Hematopoietic multipotent progenitor cell treated with erythropoietin and hydrocortisone succinate and interleukin-3 and kit ligand, for 17 days (in vitro differentiated cells): ENCODE results near the gene MICU1.
"Not testable (repeated sequence)": the region's sequence is repeated elsewhere in the genome, so short reads cannot be mapped to it uniquely, and the experiment has no call there.

ENCODE experiments used
- DNase-seq: peaks from one replicate; pipeline ENCODE4 v3.0.0-alpha.2; 2015; ENCODE audit warnings: low spot score

The MICU1 gene, protein sequence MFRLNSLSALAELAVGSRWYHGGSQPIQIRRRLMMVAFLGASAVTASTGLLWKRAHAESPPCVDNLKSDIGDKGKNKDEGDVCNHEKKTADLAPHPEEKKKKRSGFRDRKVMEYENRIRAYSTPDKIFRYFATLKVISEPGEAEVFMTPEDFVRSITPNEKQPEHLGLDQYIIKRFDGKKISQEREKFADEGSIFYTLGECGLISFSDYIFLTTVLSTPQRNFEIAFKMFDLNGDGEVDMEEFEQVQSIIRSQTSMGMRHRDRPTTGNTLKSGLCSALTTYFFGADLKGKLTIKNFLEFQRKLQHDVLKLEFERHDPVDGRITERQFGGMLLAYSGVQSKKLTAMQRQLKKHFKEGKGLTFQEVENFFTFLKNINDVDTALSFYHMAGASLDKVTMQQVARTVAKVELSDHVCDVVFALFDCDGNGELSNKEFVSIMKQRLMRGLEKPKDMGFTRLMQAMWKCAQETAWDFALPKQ

DNA sequence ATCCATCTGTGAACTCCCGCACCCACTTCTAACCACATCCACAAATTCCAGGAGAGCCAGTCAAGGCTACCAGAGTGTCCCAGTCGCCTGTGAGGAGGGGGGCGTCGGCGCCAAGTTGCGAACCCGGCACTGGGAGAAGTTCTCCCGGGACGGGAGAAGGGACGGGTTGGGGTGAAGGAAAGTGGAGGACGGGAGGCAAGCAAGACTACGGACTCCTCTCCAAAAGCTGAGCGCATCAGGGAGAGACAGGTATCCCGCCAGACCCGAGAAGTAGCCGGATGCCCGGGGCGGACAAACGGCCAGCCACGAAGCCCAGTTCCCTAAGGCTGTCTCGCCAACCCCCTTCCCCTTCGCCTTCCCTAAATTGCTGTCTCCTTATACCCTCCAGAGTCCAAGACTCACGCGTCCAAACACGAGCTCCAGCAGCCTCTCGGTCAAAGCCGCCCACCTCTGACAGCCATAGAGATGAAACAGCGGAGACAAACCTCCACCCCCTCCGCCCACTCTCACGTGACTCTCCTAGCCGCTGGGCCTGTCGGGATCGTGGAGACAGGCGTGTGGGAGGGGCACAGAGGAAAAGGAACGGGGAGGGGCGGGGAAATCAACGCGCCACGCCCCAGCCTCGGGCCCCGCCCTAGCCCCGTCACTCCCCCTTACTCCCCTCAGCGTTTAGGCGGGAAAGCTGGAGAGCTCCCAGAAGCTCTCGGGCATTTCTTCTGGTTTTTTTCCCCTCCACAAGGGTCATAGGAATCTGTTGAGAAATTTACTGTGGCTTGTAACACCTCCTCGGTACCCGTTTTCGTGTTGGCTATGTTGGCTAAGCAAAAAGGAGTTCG lies at the start of gene MICU1:
Gene MICU1, minus strand, starts transcription at position 472 of the 836 bp plus-strand sequence. CDS start 59,286 bp downstream, outside the sequence.
- peak; percentile 96 for DNase-seq

DNA sequence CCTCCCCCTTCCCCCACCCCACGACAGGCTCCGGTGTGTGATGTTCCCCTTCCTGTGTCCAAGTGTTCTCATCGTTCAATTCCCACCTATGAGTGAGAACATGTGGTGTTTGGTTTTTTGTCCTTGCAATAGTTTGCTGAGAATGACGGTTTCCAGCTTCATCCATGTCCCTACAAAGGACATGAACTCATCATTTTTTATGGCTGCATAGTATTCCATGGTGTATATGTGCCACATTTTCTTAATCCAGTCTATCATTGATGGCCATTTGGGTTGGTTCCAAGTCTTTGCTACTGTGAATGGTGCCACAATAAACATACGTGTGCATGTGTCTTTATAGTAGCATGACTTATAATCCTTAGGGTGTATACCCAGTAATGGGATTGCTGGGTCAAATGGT lies 48.3 kb upstream of the MICU1 start:
- DNase-seq = not testable (repeated sequence)

DNA sequence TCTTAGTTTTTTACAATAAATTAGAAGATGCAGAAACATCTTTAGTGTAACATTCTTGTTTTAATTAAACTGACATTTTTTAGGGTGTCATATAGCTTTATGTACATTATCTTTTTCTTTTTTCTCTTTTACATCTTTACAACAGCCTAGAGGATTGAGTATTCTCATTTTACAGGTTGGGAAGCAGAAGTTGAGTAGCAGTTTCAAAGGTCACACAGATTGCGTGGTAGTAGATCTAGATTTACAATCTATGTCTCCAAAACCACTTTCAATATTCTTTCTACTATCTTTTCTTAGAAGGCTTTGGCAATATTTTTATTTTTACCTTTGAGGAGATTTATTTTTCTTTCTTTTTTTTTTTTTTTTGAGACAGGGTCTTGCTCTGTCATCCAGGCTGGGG lies 47.4 kb upstream of the MICU1 start:
- DNase-seq = no peak

DNA sequence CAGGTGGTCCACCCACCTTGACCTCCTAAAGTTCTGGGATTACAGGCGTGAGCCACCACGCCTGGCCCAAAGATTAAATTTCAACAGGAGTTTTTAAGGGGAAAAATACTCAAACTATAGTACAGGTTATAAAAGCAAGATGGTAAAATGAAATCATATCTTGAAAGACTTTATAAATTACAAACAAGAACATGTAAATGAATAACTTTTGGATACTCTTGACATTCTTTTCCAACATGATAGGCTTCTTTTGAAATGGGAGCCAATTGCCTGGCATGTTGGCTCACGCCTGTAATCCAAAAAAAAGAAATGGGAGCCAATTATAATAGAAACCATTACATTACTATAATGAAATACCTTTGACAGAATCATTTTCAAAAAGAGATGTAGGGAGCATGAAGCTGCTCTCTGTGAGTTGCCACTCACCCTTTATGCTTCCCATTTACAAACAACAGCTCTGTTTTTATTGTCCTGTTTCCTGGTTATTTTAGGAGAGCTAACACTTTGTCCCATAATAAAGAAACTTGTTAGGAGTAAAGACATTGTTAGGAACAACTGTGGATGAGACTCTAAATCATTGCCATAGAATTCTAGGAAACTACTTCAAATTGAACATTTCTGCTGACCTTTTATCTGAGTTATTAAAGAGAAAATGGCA lies 41.5 kb upstream of the MICU1 start:
- DNase-seq = no peak

DNA sequence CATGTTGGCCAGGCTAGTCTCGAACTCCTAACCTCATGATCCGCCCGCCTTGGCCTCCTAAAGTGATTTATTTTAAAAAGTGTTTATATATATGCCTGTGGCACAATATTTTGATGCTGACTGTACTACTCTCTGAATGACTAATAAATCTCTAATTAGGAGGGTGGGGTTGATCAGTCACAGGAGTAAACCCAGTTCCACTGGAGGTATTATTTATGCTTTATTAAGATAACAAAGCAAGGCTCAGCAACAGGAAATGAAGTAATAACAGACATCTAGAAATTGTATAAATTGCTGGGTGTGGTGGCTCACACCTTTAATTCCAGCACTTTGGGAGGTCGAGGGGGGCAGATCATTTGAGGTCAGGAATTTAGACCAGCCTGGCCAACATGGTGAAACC lies 40.0 kb upstream of the MICU1 start:
- DNase-seq = no peak

DNA sequence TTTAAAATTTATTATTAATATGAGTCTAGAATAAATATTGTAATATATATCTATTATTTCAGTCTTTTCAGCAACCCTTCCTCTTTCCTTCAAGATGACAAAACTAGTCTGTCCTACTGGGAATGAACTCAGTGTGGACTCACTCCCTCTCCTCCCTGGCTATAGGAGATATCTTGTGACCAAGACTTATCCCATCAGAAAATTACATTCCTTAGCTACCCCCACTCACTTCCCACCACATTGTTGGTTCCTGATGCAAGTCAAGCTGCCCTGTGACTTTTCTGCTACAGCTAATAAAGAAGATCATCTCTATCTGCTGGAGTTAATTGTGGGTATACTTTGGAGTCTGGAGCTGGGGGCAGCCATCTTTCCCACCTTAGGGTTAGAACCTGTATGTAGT lies 38.1 kb upstream of the MICU1 start:
- no peak for DNase-seq

DNA sequence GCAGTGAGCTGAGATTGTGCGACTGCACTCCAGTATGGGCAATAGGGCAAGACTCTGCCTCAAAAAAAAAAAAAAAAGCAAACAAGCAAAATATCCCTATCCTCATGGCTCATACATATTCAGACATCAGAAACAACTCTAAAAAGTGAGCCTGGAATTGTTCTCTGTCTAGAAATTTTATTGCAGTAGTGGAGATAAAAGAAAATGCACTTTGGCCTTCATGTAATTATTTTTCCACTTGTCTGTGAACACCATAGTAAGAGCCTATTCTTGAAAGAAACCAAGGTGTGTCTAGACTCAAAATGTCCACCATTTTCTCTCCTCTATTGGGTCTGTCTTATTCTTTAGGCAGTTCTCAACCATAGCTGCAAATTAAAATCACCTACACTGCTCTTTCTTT lies 35.6 kb upstream of the MICU1 start:
- no peak for DNase-seq

DNA sequence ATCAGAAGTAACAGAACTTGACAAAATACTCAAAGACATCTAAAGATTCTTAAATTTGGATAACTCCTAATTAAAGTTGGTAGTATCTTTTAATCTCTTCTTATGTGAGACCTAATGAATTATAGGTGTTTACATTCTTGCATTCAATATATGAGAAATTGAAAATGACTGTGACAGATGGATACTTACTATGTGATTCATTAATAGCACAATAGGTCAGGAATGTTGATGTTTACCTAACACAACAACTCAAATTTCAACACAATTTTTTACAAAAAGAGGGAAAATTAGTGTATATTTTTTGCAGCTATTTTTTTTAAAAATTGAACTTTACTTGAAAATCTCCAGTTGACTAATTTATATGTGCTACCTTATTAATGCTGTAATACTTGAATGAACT lies 34.3 kb upstream of the MICU1 start:
- DNase-seq = no peak

DNA sequence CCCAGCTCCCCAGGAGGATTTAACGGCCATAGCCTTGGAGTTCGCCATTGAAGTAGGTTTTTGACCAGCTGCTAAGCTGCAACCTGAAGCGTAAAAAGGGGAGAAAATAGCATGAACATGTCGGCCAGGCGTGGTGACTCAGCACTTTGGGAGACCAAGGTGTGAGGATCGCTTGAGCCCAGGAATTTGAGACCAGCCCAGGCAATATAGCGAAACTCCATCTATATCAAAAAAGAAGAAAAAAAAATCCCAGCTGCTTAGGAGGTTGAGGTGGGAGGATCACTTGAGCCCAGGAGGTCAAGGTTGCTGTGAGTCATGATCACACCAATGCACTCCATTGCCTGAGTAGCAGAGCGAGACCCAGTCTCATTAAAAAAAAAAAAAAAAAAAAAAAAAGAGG lies 33.8 kb upstream of the MICU1 start:
- DNase-seq = no peak

DNA sequence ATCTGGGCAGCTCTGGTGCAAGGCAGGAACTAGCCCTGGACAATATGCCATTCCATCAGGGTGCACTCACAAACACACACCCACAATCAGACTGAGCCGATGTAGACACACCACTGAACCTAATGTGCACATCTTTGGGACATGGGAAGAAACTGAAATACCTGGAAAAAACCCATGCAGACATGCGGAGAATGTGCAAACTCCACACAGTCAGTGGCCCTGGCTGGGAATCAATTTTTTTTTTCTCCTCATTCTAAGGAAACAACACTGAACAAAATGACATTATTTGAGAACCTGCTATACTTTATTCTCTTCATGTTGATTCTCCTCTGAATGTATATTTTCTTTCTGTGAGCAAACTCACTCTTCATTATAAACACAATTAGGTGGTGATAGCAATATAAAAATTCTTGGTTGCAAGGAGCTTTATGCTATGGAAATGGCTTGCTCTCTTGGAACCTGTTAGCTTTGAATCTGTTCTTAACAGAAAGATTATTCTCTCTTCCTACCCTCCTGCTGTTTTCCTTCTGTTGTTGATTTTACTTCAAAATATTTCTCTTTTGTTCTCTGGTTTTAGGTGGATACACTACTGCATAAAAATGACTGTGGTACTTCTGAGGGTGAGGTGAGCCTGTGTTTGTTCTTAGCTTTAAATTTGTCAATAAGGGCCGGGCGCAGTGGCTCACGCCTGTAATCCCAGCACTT lies 33.0 kb upstream of the MICU1 start:
- DNase-seq = no peak

DNA sequence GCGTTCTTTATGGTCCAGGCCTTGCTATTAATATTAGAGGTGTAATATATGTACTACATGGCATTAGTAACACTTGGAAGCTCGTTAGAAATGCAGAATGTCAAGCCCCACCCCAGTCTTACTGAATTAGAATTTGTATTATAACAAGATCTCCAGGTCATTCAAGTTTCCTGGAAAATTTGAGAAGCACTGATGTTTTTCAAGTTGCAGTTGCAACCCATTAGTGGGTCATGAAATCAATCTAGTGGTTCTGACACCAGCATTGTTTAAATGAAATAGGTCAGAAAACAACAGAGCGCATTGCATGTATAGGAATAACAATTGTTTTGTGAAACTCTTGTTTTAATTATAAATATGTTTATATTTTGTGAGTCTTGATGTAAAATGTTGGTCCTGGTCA lies 28.8 kb upstream of the MICU1 start:
- DNase-seq = no peak

DNA sequence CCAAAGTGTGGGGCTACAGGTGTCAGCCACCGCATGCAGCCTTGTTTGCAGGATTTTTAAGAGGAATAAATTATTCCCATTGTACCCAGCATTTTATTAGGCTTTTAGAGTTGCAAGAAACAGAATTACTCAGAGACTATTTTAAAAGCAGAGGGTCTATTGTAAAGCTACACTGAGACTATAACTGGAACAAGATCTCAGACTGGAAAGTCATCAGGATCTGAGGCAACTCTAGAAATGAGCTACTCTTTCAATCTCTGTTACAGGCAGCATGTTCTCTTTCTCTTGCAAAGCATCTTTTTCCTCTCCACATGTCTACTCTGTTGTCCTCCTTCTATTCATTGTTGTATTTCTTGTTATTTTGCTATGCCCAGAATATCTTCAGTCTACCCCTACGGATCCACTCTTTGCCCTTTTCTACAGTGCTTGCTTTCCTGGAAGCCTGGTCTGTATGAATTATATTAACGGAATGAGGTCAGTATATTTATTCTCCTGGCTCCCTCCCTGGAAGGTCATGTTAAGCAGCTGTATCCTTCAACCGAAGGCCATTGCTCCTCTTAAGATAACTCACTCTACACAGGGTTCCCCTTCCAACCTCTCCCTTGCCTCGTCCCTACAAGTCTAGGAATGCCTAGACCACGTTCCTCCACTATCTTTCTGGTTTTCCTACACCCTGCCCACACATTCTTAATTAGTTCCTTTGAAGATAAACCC lies 27.7 kb upstream of the MICU1 start:
- no peak for DNase-seq

DNA sequence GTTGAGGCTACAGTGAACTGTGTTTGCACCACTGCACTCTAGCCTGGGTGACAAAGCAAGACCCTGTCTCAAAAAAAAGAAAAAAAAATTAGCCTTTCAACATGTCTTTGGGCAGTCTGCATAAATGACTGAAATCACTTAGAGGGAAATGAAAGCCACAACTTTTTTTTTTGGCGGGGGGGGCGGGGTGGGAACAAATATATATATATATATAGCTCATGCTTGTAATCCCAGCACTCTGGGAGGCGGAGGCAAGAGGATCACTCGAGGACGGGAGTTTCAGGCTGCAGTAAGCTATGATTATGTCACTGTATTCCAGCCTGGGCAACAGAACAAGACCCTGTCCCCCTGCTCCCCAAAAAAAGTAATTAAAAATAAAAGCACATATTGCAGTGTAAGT lies 23.4 kb upstream of the MICU1 start:
- DNase-seq = no peak

DNA sequence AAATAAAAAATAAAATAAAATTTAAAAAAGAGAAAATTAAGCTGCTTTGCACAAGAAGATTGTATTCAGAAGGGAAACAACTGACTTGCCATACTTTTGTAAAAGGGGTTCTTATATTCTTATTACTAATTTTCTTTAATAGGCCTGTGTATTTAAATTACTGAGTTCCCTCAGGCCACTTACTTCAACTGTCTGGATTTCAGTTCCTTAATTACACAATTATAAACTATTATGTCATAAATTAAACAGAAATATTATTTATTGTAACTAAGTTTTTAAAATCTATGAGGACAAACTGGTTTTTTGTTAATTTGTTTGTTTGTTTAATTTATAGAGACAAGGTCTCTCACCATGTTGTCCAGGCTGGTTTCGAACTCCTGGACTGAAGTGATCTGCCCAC lies 22.4 kb upstream of the MICU1 start:
- no peak for DNase-seq

DNA sequence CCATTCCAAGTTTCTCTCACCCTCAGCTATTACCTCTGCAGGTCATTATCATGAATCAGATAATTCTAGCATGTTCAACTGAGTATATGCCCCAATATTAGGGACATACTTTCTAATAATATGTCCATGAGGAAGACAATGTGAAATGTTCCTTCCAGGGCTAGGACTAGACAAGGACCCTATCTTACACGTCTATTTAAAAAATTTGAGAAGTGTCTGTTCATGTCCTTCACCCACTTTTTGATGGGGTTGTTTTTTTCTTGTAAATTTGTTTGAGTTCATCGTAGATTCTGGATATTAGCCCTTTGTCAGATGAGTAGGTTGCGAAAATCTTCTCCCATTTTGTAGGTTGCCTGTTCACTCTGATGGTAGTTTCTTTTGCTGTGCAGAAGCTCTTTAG lies 21.1 kb upstream of the MICU1 start:
- not testable (repeated sequence) for DNase-seq

DNA sequence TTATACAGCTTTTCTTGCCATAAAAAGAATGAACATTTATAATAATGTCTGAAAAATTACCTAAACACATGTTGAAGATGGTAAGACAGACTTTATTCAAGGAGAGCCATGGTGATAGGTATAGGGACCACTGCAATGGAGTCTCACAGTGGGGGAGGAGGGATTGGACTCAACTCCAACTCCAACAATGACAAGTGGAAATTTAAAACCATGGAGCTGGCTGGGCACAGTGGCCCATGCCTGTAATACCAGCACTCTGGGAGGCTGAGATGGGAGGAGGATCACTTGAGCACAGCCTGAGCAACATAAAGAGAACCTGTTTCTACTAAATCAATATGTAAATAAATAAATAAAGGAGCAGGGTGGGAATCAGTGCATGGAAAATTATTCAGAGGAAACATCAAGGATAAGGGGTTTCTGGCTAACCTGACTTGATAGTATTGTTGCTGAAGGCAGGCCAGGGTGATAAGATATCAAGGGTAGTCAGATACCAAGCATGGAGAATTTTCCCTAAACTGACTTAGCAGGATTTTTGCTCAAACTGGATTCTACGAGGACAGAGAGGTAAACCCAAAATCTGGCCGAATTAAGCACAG lies 19.5 kb upstream of the MICU1 start:
- no peak for DNase-seq

DNA sequence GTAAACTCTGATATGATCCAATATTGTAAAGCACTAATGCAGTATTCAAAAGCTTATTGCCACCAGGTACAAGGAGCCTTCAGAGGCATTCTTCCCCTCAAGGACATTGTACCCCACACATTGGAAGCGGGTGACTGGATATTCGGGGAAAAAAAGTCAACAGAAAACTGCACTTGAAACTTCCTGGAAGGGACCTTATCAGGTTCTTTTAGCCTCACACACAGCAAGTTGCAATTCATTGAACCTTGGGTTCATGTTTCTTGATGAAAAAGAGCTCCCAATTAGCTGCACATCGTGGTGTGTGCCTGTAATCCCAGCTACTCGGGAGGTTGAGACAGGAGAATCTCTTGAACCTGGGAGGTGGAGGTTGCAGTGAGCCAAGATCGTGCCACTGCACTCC lies 16.4 kb upstream of the MICU1 start:
- no peak for DNase-seq

DNA sequence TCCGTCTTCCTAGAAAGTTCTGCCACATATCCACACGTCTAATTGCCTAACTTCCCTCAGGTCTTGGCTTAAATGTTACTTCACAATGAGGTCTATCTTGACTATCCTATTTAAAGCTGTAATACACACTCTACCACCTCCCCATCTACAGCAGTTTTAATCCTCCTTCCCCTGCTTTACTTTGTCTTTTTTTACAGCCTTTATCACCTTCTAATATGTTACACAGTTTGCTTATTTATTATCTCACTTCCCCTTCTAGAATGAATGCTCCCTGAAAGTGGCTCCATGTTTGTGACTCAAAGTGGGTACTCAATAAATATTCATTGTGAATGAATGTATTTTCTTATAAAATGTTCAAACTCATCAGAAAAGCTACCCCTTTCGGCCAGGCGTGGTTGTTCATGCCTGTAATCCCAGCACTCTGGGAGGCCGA lies 13.6 kb upstream of the MICU1 start:
- no peak for DNase-seq

DNA sequence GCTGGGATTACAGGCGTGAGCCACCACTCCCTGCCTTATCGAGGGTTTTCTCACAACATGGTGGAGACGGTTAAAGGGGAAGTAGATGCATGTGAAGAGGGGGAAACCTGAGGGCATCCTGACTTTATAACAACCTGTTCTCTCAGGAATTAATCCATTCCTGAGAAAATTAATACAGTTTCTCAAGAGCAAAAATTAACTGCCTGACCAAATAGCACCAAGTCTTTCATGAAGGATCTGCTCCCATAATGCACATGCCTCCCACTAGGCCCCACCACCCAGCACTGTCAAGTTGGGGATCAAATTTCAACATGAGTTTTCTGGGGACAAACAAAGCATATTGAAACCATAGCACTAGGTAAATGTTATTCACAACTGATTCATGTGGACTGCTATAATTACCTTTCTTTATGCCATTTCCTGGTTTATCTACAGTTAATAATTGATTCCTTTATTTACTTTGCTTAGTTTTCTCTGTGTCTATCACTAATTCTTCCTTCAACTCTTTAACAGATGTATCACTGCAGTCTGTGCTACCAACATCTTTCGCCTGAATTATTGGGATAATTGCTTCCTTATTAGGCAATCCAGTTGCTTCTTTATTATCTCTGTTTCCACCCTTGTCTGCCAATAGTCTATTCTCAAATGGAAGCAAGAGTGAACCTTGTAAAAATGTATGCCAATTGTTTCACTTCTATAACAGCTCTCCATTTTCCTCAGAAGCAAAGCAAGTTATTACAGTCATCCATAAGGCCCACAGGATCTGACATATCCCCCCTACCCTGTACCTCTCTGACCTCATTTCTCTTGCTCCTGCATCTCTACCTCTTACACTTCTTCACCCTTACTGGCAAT lies 12.9 kb upstream of the MICU1 start:
- DNase-seq = no peak

DNA sequence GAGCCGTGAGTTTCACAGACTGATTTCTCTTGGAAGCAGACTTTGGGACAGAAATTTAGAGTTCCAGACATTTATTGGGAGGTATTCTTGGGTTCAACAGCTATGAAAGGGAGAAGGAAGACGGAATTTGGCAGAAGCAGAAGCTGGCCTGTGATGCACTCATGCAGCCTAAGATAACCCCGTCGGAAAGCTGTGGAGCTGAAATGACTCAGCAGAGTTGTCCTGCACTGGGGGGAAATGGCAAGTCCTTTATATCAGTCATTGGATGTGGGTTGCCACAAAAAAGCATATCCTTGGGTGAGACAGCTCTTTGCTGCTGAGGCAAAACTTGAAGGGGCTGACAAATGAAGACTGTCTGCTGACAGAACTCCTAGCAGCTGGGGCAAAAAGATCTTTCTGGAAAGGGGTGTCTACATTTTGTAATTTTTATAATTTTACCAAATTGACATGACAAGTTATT lies 11.5 kb upstream of the MICU1 start:
- DNase-seq = peak; percentile 70
